B cell (primary cell): ENCODE results near the gene ADK. TPM values are rescaled to one million over a fixed set of nuclear protein-coding genes. Genes with fewer than 3 reads are reported as not detected.

Source experiments
- ATAC-seq: fragments of 200-7000 bp; cut with Tn5 transposase; one replicate; pipeline ENCODE4 v1.10.0; 2021; ENCODE audit warnings: low read depth, mild to moderate bottlenecking, moderate number of reproducible peaks, moderate library complexity
- CTCF ChIA-PET: fragments of 350-600 bp; sonication (Branson Sonifier 250); formaldehyde crosslinking; loops from one replicate; lab custom pipeline; 2021; ENCODE audit warnings: antibody characterized with exemption, inconsistent platforms; lab: Charles Lee
- POLR2A ChIA-PET: fragments of 350-600 bp; sonication (Branson Sonifier 250); formaldehyde crosslinking; loops from one replicate; lab custom pipeline; 2021; ENCODE audit warnings: antibody characterized with exemption; lab: Charles Lee
- DNase-seq: peaks from one replicate; pipeline ENCODE4 v3.0.0; 2013
- H2AFZ ChIP-seq: 2 replicates; pipeline ENCODE4 v1.6.1; 2012; ENCODE audit warnings: mild to moderate bottlenecking, low read depth, low read length; ENCODE audit not compliant: insufficient read depth, poor library complexity, severe bottlenecking
- H3K27ac ChIP-seq, 2 donors: 1 replicate in 1 of 2; 2 replicates in 1 of 2; pipeline ENCODE4 v1.5.1; 2012 to 2013; ENCODE audit warnings: low read length in 2 of 2, mild to moderate bottlenecking in 2 of 2, moderate library complexity in 1 of 2
- H3K27me3 ChIP-seq, 4 experiments: fragments of 200-600 bp in 1 of 4; sonication (generic) in 1 of 4; replicated peaks in 1 of 4; 1 replicate in 2 of 4; 2 replicates in 2 of 4; pipeline versions ENCODE4 v1.6.1 to v1.7.0; 2013 to 2016; ENCODE audit warnings: low read length in 3 of 4, mild to moderate bottlenecking in 2 of 4, mixed read lengths in 1 of 4, moderate library complexity in 1 of 4; ENCODE audit not compliant: insufficient read depth in 4 of 4, control insufficient read depth in 3 of 4; ENCODE audit errors: control extremely low read depth in 1 of 4
- H3K36me3 ChIP-seq, 2 experiments: replicated peaks in 1 of 2; 1 replicate in 1 of 2; 2 replicates in 1 of 2; pipeline versions ENCODE4 v1.6.1 to v1.7.1; 2013; ENCODE audit warnings: low read length in 1 of 2; ENCODE audit not compliant: insufficient read depth in 2 of 2, control insufficient read depth in 1 of 2; ENCODE audit errors: control extremely low read depth in 1 of 2, extremely low read depth in 1 of 2
- H3K4me1 ChIP-seq, 2 donors: fragments of 200-600 bp in 1 of 2; sonication (generic) in 1 of 2; 1 replicate in 1 of 2; 2 replicates in 1 of 2; pipeline versions ENCODE4 v1.5.1 to v1.6.1; 2013 to 2017; ENCODE audit warnings: low read length in 2 of 2; ENCODE audit not compliant: control insufficient read depth in 2 of 2, insufficient read depth in 2 of 2
- H3K4me2 ChIP-seq: replicated peaks from 2 replicates; pipeline ENCODE3; 2012; ENCODE audit warnings: mild to moderate bottlenecking, low read depth, low read length; ENCODE audit not compliant: poor library complexity, severe bottlenecking
- H3K4me3 ChIP-seq, 5 experiments: fragments of 200-600 bp in 1 of 5; sonication (generic) in 1 of 5; 1 replicate in 3 of 5; 2 replicates in 2 of 5; pipeline versions ENCODE4 v1.5.1 to v1.7.0; 2011 to 2016; ENCODE audit warnings: low read length in 4 of 5, mild to moderate bottlenecking in 4 of 5, low read depth in 2 of 5, control low read depth in 1 of 5, moderate library complexity in 1 of 5; ENCODE audit not compliant: insufficient read depth in 1 of 5; ENCODE audit errors: control extremely low read depth in 1 of 5, extremely low read depth in 1 of 5
- H3K79me2 ChIP-seq: fragments of 200-600 bp; sonication (generic); one replicate; pipeline ENCODE4 v1.6.0; 2016; ENCODE audit warnings: low read length; ENCODE audit not compliant: control insufficient read depth, insufficient read depth
- H3K9ac ChIP-seq: fragments of 200-600 bp; sonication (generic); 2 replicates; pipeline ENCODE4 v1.6.1; 2017; ENCODE audit warnings: mild to moderate bottlenecking, low read length, moderate library complexity
- H3K9me3 ChIP-seq, 3 donors: one replicate each; pipeline versions ENCODE4 v1.6.1 to v1.7.1; 2013; ENCODE audit warnings: low read length in 2 of 3; ENCODE audit not compliant: control insufficient read depth in 2 of 3, insufficient read depth in 1 of 3; ENCODE audit errors: control extremely low read depth in 1 of 3
- H4K20me1 ChIP-seq: 2 replicates; pipeline ENCODE4 v1.6.0; 2012; ENCODE audit warnings: mild to moderate bottlenecking, low read length; ENCODE audit not compliant: insufficient read depth, control insufficient read depth, poor library complexity, severe bottlenecking
- H3K27ac Mint-ChIP-seq: one replicate; pipeline ENCODE4 v1.8.0; 2021; ENCODE audit warnings: mixed read lengths
- H3K27me3 Mint-ChIP-seq: one replicate; pipeline ENCODE4 v1.8.0; 2021; ENCODE audit warnings: mixed read lengths
- H3K4me1 Mint-ChIP-seq: one replicate; pipeline ENCODE4 v1.8.0; 2021; ENCODE audit warnings: mixed read lengths
- H3K4me3 Mint-ChIP-seq: one replicate; pipeline ENCODE4 v1.8.0; 2021; ENCODE audit warnings: mixed read lengths
- H3K9me3 Mint-ChIP-seq: one replicate; pipeline ENCODE4 v1.8.0; 2022; ENCODE audit warnings: mixed read lengths; ENCODE audit not compliant: insufficient read depth
- EZH2 ChIP-seq: IDR thresholded peaks from 2 replicates; pipeline ENCODE4 v1.6.1; 2012; ENCODE audit warnings: borderline replicate concordance, low read depth, mild to moderate bottlenecking, moderate library complexity, low read length; ENCODE audit not compliant: insufficient read depth, poor library complexity, severe bottlenecking
- WGBS: methylation state at CpG from one replicate; pipeline ENCODE4 v1.1.5; 2013; ENCODE audit warnings: missing lambda C conversion rate; ENCODE audit not compliant: insufficient coverage; 5-methylcytosine and 5-hydroxymethylcytosine counted together
- intact Hi-C: fragments of 100-400 bp; cut with micrococcal nuclease; formaldehyde crosslinking; loops from one replicate; pipeline ENCODE4 v1.10.0; 2022
- polyA plus RNA-seq: library from polyadenylated mRNA; depleted of rRNA; stranded (reverse); fragments of >200 nt; gene quantifications from 2 replicates; pipeline ENCODE4 v1.2.3, GENCODE V29; 2012
- total RNA-seq, 2 donors: library from RNA; stranded (reverse); fragments of 120-200 nt in 1 of 2; gene quantifications; 1 replicate in 1 of 2; 2 replicates in 1 of 2; pipeline versions ENCODE4 v1.2.3 to v1.2.4, GENCODE V29; 2013 to 2022
- TF ChIP-seq, protein P1 (sequence below): fragments of 200-600 bp; IDR thresholded peaks from one replicate; pipeline ENCODE4 v1.8.0; 2022; ENCODE audit warnings: antibody characterized with exemption, mild to moderate bottlenecking

Gene ADK
- total and polyA plus RNA-seq, 2 donors (not counting 1 experiment from before 2014, with no cell fraction given), result 37.2 to 52.6 TPM

DNA sequence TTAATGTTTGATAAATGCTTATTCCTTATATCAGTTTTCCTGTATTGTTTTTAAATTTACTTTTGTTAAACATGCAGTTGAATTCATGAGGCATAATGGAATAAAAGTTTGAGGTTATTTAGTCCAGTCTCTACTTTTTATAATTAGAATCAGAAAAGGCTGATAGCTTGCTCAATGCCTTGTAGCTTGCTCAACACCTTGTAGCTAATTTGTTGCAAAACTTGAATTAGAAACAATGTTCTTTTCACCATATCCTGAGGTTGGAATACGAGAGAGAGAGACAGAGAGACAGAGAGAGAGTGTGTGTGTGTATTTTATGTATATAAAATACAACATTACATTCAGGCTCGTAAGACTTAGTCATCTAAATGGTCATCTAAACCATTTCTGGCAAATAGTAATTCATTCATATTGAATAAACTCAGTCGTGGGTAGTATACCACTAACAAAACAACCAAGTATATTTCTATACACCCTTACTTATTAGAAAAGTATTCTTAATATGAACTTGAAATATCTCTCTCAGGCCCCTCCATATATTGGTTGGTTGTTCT lies 243.5 kb downstream of the ADK start:
- Histone ChIP-seq H4K20me1 (peaks cover 5% of the 10 kb centered on the region), H2AFZ (no peak overlapping the region), H3K4me3 (no peak overlapping the region), H3K27ac (no peak overlapping the region), H3K36me3 (peaks cover 0 to 24% of the 10 kb centered on the region in 2 experiments), H3K4me2 (no peak overlapping the region), H3K27me3 (no peaks in the 10 kb centered on the region), H3K9me3 (no peaks in the 10 kb centered on the region), H3K9ac (no peak overlapping the region), H3K4me1 (no peaks in the 10 kb centered on the region), H3K79me2 (peaks cover 11% of the 10 kb centered on the region)
- intact Hi-C loops, result no loop called here
- ChIA-PET POLR2A (no interaction called here), CTCF (no interaction called here)
- DNase-seq (no peak), ATAC-seq (no peak)
- Mint-ChIP-seq H3K4me1 (peaks cover 11% of the 10 kb centered on the region), H3K4me3 (no peak overlapping the region), H3K9me3 (no peaks in the 10 kb centered on the region), H3K27ac (no peak overlapping the region), H3K27me3 (no peaks in the 10 kb centered on the region)
- WGBS, result no CpG with 5 or more reads among the region's 3 CpGs
- no peak for TF ChIP-seq EZH2
- TF ChIP-seq, protein P1, sequence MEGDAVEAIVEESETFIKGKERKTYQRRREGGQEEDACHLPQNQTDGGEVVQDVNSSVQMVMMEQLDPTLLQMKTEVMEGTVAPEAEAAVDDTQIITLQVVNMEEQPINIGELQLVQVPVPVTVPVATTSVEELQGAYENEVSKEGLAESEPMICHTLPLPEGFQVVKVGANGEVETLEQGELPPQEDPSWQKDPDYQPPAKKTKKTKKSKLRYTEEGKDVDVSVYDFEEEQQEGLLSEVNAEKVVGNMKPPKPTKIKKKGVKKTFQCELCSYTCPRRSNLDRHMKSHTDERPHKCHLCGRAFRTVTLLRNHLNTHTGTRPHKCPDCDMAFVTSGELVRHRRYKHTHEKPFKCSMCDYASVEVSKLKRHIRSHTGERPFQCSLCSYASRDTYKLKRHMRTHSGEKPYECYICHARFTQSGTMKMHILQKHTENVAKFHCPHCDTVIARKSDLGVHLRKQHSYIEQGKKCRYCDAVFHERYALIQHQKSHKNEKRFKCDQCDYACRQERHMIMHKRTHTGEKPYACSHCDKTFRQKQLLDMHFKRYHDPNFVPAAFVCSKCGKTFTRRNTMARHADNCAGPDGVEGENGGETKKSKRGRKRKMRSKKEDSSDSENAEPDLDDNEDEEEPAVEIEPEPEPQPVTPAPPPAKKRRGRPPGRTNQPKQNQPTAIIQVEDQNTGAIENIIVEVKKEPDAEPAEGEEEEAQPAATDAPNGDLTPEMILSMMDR, result no peak

DNA sequence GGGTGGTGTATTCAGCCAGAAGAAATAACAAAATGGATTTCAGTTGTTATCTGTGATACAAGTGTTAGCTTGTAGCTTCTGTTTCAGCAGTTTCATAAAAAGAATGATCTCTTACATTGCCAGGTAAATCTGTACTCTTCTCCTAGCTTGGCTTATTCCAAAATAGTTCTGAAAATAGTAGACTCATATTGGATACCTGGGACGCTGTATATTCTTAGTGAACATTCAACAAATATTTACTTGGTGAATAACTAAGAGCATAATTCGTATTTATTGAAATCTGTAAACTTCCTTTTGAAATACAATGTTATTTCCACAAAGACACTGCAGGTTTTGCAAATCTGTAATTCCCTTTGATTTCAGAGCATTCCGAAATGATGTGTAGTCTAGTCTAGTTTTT lies 249.2 kb downstream of the ADK start:
- intact Hi-C loops, result loop anchor here (10.0 kb wide), 1 partner anchor 45 kb away; no protein-coding TSS in a partner anchor
- POLR2A ChIA-PET, result no interaction called here
- Histone ChIP-seq H3K4me1 (no peaks in the 10 kb centered on the region), H3K27ac (no peak overlapping the region), H3K4me3 (no peak overlapping the region), H2AFZ (no peak overlapping the region), H4K20me1 (no peaks in the 10 kb centered on the region), H3K79me2 (peaks cover 6% of the 10 kb centered on the region), H3K9me3 (peaks cover 0 to 9% (median 0%) of the 10 kb centered on the region in 3 donors), H3K36me3 (peaks cover 0 to 12% of the 10 kb centered on the region in 2 experiments), H3K9ac (no peak overlapping the region), H3K27me3 (no peaks in the 10 kb centered on the region), H3K4me2 (no peak overlapping the region)
- no CpG with 5 or more reads among the region's 3 CpGs for WGBS
- ATAC-seq (no peak), DNase-seq (no peak)
- CTCF ChIA-PET, result no interaction called here
- H3K27me3 Mint-ChIP-seq, result no peaks in the 10 kb centered on the region
- no peak overlapping the region for H3K27ac Mint-ChIP-seq
- H3K9me3 Mint-ChIP-seq, result no peaks in the 10 kb centered on the region
- TF ChIP-seq, protein P1, result no peak
- TF ChIP-seq EZH2, result no peak
- peaks cover 1% of the 10 kb centered on the region for H3K4me1 Mint-ChIP-seq
- no peak overlapping the region for H3K4me3 Mint-ChIP-seq
